GM20000 (cell line): Measurements from ENCODE around the gene FGD3.
"Not testable (repeated sequence)": the region's sequence is repeated elsewhere in the genome, so short reads cannot be mapped to it uniquely, and the experiment has no call there.

Experiments used
- DNase-seq: peaks from one replicate; pipeline ENCODE4 v3.0.0; 2012; ENCODE audit warnings: low spot score
- CTCF ChIP-seq: IDR thresholded peaks from 2 replicates; pipeline ENCODE4 v1.5.1; 2012; ENCODE audit warnings: mild to moderate bottlenecking, control low read depth; ENCODE audit errors: extremely low read depth, missing control alignments

FGD3 gene

DNA sequence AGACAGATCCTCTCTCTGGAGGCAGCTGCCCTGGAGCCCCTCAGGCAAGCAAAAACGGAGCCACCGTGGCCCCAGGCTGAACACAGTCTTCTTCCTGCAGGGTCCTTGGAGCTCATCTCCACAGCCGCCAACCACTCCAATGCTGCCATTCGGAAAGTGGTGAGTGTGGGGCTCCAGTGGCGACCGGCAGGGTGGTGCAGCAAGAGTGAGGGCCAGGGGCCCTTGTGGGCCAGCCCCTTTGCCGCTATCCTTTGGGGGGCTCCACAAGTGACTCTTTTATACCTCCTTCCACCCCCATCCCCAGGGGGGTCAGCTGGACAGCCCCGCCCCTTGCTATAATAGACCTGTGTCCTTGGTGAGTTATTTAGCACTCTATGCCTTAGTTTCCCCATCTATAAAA lies 63.8 kb downstream of the FGD3 start:
- TF ChIP-seq CTCF, result no peak
- DNase-seq, result no peak

GRCh38 chr9:93012963-93013855 lies 65.9 kb downstream of the FGD3 start:
- no peak for TF ChIP-seq CTCF
- no peak for DNase-seq

DNA sequence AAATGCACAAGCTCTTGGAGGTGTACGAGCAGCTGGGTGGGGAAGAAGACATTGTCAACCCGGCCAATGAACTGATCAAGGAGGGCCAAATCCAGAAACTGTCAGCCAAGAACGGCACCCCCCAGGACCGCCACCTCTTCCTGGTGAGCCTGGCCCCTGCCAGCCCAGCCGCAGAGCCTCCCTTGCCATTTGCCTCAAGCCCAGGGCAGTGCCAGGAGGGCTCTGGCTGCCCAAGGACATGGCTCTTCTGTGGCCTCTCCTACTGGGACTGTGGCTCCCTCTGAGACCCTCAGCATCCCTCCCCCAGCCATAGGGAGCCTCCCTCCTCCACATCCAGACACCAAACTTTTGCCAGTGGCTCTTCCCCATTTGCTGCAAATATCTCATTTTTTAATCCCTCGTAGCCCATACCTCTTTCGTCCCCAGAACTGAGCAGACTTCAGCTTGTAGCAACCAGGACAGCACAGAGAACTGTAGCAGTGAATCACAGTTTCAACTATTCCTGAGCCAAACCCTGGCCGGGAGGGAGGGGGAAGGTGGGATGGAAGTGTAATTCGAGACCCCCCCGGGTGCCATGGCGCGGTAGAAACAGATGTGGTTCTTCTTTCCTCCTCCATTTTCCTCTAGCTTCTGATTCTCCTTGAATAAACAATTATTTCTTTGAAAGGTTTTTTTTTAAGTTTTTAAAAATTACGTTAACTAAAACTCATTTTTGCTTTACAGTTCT lies 66.7 kb downstream of the FGD3 start:
- TF ChIP-seq CTCF, result no peak
- DNase-seq, result no peak

DNA sequence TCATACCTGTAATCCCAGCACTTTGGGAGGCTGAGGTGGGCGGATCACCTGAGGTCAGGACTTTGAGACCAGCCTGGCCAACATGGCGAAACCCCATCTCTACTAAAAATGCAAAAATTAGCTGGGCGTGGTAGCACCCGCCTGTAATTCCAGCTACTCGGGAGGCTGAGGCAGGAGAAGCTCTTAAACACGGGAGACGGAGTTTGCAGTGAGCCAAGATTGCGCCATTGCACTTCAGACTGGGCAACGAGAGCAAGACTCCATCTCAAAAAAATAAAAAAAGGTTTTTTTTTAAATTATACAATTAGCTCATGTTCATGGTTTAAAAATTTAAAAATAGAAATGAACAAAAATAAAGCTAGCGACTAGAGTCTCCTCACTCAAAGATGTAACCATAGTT lies 67.9 kb downstream of the FGD3 start:
- DNase-seq, result not testable (repeated sequence)

- no peak for TF ChIP-seq CTCF
- DNase-seq, result no peak
Observed at GRCh38 chr9:93017621-93018020, 70.3 kb downstream of the FGD3 start.

DNA sequence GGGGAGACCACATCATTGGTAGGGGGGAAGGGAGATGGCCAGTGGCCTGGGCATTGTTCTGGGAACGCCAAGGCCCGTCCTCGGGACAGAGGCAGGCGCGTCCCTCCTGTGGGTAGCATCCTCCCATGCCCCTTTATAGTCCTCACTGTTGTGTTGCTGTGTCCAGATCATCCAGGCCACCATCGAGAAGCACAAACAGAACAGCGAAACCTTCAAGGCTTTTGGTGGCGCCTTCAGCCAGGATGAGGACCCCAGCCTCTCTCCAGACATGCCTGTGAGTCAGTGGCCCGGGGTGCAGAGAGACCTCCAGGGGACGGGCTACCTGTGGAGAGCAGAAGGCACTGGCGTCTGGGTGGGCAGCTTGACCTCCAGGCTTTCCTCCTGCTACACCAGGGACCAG lies 72.8 kb downstream of the FGD3 start:
- no peak for DNase-seq
- no peak for TF ChIP-seq CTCF

GRCh38 chr9:93020771-93021670 lies 73.7 kb downstream of the FGD3 start:
- no peak for TF ChIP-seq CTCF
- no peak for DNase-seq
